K562 (cell line): Measurements from ENCODE around the gene DYSF. TPM values are rescaled to one million over a fixed set of nuclear protein-coding genes. Genes with fewer than 3 reads are reported as not detected.

Experiments
- EZH2 ChIP-seq: IDR thresholded peaks from 2 replicates; pipeline ENCODE4 v1.6.1; 2012; ENCODE audit warnings: low read depth, mild to moderate bottlenecking, inconsistent platforms, low read length, borderline replicate concordance
- HMG20A ChIP-seq: fragments of 450-650 bp; formaldehyde crosslinking; conservative IDR thresholded peaks from 2 replicates; pipeline ENCODE4 v1.4.0; 2020; ENCODE audit warnings: mild to moderate bottlenecking, mixed read lengths
- POLR2H ChIP-seq: IDR thresholded peaks from 2 replicates; pipeline ENCODE4 v1.6.1; 2016; ENCODE audit warnings: missing genetic modification characterization, low read depth, mild to moderate bottlenecking, control low read depth, missing compliant biosample characterization, moderate library complexity
- PTRF ChIP-seq: fragments of 450-650 bp; IDR thresholded peaks from 2 replicates; pipeline ENCODE4 v1.6.1; 2016; ENCODE audit warnings: mild to moderate bottlenecking, missing genetic modification characterization, missing compliant biosample characterization
- PURB ChIP-seq: sonication (generic); formaldehyde crosslinking; IDR thresholded peaks from 2 replicates; pipeline ENCODE4 v1.9.0; 2021; ENCODE audit warnings: low read depth, mild to moderate bottlenecking, missing genetic modification reagents
- ZBTB17 ChIP-seq: fragments of 450-650 bp; formaldehyde crosslinking; IDR thresholded peaks from 2 replicates; pipeline ENCODE4 v1.4.0; 2020; ENCODE audit warnings: mild to moderate bottlenecking
- polyA plus RNA-seq, 8 experiments: library from polyadenylated mRNA; depleted of rRNA in 4 of 8; stranded (reverse) in 5 of 8; unstranded in 3 of 8; fragments of >200 nt; fragmentation: Nextera tagmentation in 2 of 8; fragmentation: Illumina TruSeq in 1 of 8; extraction: Ambion mirVana in 2 of 8; extraction: Trizol in 1 of 8; gene quantifications; 2 replicates each; pipeline versions ENCODE4 v1.2.1 to v1.2.3, GENCODE V29; 2011 to 2014; ENCODE audit warnings: inconsistent platforms in 1 of 8, missing spikeins in 1 of 8
- total RNA-seq, 7 experiments: library from RNA; depleted of rRNA in 6 of 7; stranded (reverse); fragments of >200 nt in 6 of 7; fragmentation: Illumina TruSeq in 2 of 7; extraction: Trizol in 2 of 7; gene quantifications; 2 replicates each; pipeline versions ENCODE4 v1.2.1 to v1.2.3, GENCODE V29; 2011 to 2021; ENCODE audit warnings: low replicate concordance in 1 of 7
- TF ChIP-seq, protein P1 (sequence below): IDR thresholded peaks from 2 replicates; pipeline ENCODE4 v1.6.1; 2011; ENCODE audit not compliant: insufficient read length; ENCODE audit errors: extremely low read depth
- TF ChIP-seq, protein P2 (sequence below), 2 experiments: fragments of 450-650 bp in 1 of 2; sonication (generic) in 1 of 2; formaldehyde crosslinking in 1 of 2; IDR thresholded peaks; 2 replicates each; pipeline versions ENCODE4 v1.7.1 to v1.9.0; 2016 to 2022; ENCODE audit warnings: inconsistent platforms in 1 of 2, mild to moderate bottlenecking in 1 of 2, missing genetic modification reagents in 1 of 2
- TF ChIP-seq, protein P3 (sequence below): sonication (generic); formaldehyde crosslinking; IDR thresholded peaks from 2 replicates; pipeline ENCODE4 v1.8.0; 2022; ENCODE audit warnings: missing genetic modification reagents, mild to moderate bottlenecking, borderline replicate concordance

Gene DYSF
- total and polyA plus RNA-seq, 9 of the 15 experiments (the other 6 are each of a cell fraction or from before 2014, with no cell fraction given), result 0.01 to 0.80 (median 0.29) TPM

DNA sequence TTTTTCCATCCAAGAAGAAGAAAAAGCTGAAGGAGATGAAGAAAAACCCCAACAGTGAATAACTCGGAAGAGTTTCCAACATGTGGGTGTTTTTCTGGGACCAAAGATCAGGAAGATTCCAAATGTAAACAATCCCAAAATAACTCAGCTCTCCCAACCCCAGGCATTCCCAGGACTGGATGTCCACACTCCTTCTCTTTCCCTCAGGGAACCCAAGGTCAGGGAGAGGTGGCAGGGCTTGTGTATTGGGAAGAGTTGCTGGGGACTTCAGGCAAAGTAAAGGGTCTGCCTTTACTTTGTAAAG, 268.0 kb downstream of the DYSF start (continued):
- TF ChIP-seq POLR2H (no peak), HMG20A (CRISPR knock-in tag) (no peak), EZH2 (no peak), PTRF (tag) (no peak), ZBTB17 (no peak), PURB (CRISPR knock-in tag) (no peak)
- TF ChIP-seq, protein P1, sequence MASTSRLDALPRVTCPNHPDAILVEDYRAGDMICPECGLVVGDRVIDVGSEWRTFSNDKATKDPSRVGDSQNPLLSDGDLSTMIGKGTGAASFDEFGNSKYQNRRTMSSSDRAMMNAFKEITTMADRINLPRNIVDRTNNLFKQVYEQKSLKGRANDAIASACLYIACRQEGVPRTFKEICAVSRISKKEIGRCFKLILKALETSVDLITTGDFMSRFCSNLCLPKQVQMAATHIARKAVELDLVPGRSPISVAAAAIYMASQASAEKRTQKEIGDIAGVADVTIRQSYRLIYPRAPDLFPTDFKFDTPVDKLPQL, result no peak
- TF ChIP-seq, protein P2, sequence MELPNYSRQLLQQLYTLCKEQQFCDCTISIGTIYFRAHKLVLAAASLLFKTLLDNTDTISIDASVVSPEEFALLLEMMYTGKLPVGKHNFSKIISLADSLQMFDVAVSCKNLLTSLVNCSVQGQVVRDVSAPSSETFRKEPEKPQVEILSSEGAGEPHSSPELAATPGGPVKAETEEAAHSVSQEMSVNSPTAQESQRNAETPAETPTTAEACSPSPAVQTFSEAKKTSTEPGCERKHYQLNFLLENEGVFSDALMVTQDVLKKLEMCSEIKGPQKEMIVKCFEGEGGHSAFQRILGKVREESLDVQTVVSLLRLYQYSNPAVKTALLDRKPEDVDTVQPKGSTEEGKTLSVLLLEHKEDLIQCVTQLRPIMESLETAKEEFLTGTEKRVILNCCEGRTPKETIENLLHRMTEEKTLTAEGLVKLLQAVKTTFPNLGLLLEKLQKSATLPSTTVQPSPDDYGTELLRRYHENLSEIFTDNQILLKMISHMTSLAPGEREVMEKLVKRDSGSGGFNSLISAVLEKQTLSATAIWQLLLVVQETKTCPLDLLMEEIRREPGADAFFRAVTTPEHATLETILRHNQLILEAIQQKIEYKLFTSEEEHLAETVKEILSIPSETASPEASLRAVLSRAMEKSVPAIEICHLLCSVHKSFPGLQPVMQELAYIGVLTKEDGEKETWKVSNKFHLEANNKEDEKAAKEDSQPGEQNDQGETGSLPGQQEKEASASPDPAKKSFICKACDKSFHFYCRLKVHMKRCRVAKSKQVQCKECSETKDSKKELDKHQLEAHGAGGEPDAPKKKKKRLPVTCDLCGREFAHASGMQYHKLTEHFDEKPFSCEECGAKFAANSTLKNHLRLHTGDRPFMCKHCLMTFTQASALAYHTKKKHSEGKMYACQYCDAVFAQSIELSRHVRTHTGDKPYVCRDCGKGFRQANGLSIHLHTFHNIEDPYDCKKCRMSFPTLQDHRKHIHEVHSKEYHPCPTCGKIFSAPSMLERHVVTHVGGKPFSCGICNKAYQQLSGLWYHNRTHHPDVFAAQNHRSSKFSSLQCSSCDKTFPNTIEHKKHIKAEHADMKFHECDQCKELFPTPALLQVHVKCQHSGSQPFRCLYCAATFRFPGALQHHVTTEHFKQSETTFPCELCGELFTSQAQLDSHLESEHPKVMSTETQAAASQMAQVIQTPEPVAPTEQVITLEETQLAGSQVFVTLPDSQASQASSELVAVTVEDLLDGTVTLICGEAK (IDR thresholded peaks at IDR 0.05), result no peak
- TF ChIP-seq, protein P2 (CRISPR knock-in tag; IDR thresholded peaks at IDR 0.05), result no peak
- TF ChIP-seq, protein P3, sequence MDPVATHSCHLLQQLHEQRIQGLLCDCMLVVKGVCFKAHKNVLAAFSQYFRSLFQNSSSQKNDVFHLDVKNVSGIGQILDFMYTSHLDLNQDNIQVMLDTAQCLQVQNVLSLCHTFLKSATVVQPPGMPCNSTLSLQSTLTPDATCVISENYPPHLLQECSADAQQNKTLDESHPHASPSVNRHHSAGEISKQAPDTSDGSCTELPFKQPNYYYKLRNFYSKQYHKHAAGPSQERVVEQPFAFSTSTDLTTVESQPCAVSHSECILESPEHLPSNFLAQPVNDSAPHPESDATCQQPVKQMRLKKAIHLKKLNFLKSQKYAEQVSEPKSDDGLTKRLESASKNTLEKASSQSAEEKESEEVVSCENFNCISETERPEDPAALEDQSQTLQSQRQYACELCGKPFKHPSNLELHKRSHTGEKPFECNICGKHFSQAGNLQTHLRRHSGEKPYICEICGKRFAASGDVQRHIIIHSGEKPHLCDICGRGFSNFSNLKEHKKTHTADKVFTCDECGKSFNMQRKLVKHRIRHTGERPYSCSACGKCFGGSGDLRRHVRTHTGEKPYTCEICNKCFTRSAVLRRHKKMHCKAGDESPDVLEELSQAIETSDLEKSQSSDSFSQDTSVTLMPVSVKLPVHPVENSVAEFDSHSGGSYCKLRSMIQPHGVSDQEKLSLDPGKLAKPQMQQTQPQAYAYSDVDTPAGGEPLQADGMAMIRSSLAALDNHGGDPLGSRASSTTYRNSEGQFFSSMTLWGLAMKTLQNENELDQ (CRISPR knock-in tag), result no peak
